ENCODE results near the gene ALG6. TPM values are rescaled to one million over a fixed set of nuclear protein-coding genes. Genes with fewer than 3 reads are reported as not detected.
A peak's percentile ranks its signal among the peaks of the same experiment; 100 is the strongest.
"Not testable (repeated sequence)": the region's sequence is repeated elsewhere in the genome, so short reads cannot be mapped to it uniquely, and the experiment has no call there.

Gene ALG6
- total RNA-seq, 1 experiment from 2014 or later = 23.2 TPM

- no peak for DNase-seq (ENCODE audit: low read depth)
- in situ Hi-C loops (cut with HindIII; ENCODE audit: low pct_unique_long_range_greater_than_20kb, low sequenced_read_pairs) = no loop called here
Measured at GRCh38 chr1:63326473-63327380, 40.7 kb upstream of the ALG6 start.

- peak; percentile 45 for DNase-seq (ENCODE audit: low read depth)
- in situ Hi-C loops (cut with HindIII; ENCODE audit: low pct_unique_long_range_greater_than_20kb, low sequenced_read_pairs) = no loop called here
Measured at GRCh38 chr1:63327417-63328054, 39.9 kb upstream of the ALG6 start.

DNA sequence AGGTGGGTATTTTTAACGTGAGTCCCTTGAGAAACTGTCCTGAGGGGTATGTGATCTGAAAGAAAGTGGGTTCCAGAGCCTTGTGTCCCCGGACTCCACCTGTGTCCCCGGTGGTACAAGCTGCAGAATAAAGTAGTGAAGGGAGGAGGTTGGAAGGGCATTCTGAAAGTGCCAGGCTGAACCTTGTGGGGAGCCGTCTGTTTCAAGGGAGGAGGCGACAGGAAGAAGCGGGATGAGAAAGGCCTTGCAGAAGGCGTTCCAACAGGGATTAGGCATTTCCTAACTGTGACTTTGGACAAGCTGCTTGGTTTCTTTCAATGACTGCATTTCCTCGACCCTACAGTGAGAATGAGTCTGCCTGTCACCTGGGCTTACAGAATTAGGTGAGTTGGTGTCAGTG is 39.3 kb upstream of the ALG6 start:
- no peak for DNase-seq (ENCODE audit: low read depth)
- in situ Hi-C loops (cut with HindIII; ENCODE audit: low pct_unique_long_range_greater_than_20kb, low sequenced_read_pairs) = no loop called here

DNA sequence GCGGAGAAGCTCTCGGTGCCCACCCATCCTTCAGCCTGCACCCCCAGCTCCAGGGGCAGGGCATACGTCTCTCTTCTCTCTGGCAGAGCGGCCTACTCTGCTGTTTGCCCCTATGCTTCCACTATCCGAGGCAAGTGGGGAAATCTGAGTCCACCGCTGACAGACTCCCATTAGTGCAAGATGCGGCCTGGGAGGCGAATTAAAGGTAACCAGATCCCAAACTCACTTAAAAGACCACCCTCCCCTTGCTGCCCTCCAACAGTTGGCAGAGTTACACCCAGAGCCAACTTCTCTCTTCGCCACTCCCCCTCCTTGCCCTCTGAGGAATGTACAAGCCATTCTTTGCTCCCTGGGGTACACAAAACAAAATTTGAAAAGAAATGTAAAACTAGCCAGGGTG is 38.6 kb upstream of the ALG6 start:
- in situ Hi-C loops (cut with HindIII; ENCODE audit: low pct_unique_long_range_greater_than_20kb, low sequenced_read_pairs) = no loop called here
- no peak for DNase-seq (ENCODE audit: low read depth)

DNA sequence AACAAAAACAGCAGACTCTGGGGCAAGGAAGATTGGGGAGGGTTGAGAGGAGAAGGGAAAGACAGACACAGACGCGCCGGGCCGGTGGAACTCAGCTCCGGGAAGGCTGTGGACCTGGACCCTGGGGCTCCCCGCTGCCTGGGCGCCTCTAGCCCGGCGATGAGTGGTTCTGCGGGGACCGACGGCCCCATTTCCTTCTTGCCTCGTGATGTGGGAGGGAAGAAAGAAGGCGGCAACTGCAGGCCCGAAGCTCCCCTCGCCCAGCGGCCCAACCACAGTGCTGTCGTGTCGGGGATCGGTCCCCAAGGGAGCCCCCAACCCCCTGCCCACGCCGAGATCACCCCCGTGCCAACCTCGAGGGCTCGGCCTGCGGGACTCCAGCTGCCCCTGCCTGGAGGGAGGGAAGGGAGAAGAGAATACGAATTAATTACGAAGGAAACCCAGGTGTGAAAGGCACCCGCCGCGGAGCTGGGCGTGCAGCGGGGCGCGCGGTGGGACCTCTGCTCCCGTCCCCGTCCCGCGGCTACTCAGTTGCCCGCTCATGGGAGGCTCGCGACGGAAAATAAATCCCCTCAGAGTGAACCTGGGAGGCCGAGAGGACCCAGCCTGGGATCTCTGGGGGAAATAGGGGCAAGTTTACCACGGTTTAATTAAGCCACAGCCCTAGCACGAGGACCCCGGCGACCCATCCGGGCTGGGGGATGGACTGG is 37.7 kb upstream of the ALG6 start:
- in situ Hi-C loops (cut with HindIII; ENCODE audit: low pct_unique_long_range_greater_than_20kb, low sequenced_read_pairs) = no loop called here
- DNase-seq (ENCODE audit: low read depth) = no peak

GRCh38 chr1:63330331-63330916 is 37.0 kb upstream of the ALG6 start:
- DNase-seq (ENCODE audit: low read depth) = no peak
- in situ Hi-C loops (cut with HindIII; ENCODE audit: low pct_unique_long_range_greater_than_20kb, low sequenced_read_pairs) = no loop called here

- in situ Hi-C loops (cut with HindIII; ENCODE audit: low pct_unique_long_range_greater_than_20kb, low sequenced_read_pairs) = no loop called here
Measured at GRCh38 chr1:63342402-63342801, 25.0 kb upstream of the ALG6 start.

GRCh38 chr1:63343922-63344321 is 23.5 kb upstream of the ALG6 start:
- DNase-seq (ENCODE audit: low read depth) = no peak
- in situ Hi-C loops (cut with HindIII; ENCODE audit: low pct_unique_long_range_greater_than_20kb, low sequenced_read_pairs) = no loop called here

More at GRCh38 chr1:63342402-63342801, 25.0 kb upstream of the ALG6 start:
- DNase-seq (ENCODE audit: low read depth) = no peak

- DNase-seq (ENCODE audit: low read depth) = no peak
- in situ Hi-C loops (cut with HindIII; ENCODE audit: low pct_unique_long_range_greater_than_20kb, low sequenced_read_pairs) = no loop called here
Measured at GRCh38 chr1:63350320-63350719, 17.1 kb upstream of the ALG6 start.

DNA sequence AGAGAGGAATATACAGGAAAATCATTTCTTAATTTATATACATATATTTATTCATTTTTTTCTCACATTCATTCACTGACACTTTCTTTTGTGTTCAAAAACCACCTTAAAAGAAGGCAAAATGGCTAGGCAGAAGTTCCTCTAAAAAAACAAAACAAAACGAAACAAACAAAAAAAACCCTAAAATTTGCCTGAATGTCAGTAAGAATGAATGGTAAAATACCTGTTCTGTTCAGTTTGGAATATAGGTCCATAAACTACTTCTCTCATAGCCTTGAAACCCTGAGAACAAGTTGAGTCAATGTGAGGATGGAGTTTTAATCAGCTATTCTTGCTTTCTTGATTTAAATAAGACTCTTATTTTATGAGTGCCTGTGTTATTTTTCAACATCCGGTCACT is 14.7 kb upstream of the ALG6 start:
- in situ Hi-C loops (cut with HindIII; ENCODE audit: low pct_unique_long_range_greater_than_20kb, low sequenced_read_pairs) = no loop called here
- DNase-seq (ENCODE audit: low read depth) = no peak

DNA sequence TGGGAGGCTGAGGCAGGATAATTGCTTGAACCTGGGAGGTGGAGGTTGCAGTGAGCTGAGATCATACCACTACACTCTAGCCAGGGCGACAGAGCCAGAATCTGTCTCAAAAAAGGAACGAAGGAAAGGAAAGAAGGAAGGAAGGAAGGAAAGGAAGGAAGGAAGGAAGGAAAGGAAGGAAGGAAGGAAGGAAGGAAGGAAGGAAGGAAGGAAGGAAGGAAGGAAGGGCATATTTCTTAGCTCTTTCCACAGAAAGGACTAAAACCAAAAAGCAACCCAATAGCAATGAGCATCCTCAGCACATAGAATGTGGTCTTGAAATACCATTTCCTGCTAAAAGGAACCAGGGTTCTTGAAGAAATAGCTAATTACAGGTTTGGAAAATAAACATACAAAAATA is 11.2 kb upstream of the ALG6 start:
- in situ Hi-C loops (cut with HindIII; ENCODE audit: low pct_unique_long_range_greater_than_20kb, low sequenced_read_pairs); DNase-seq (ENCODE audit: low read depth): not testable (repeated sequence)

- in situ Hi-C loops (cut with HindIII; ENCODE audit: low pct_unique_long_range_greater_than_20kb, low sequenced_read_pairs) = no loop called here
- DNase-seq (ENCODE audit: low read depth) = no peak
Measured at GRCh38 chr1:63359561-63359960, 7.9 kb upstream of the ALG6 start.

DNA sequence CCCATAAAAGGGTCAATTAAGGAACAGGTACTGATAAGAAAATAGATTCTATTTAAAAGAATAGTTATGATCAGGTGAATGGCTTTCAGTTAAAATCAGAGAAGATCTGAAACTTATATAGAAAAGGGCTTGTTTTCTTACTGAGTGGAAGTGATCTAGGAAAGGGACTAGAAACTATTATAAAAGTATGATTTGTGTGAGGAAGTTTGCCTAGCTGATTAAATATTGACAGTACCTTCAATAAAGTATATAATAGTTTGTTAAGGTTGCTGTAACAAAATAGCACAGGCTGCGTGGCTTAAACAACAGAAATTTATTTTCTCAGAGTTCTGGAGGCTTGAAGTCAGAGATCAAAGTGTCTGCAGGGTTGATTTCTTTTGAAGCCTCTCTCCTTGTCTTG is 5.4 kb upstream of the ALG6 start:
- DNase-seq (ENCODE audit: low read depth) = no peak
- in situ Hi-C loops (cut with HindIII; ENCODE audit: low pct_unique_long_range_greater_than_20kb, low sequenced_read_pairs) = no loop called here

- DNase-seq (ENCODE audit: low read depth) = no peak
- in situ Hi-C loops (cut with HindIII; ENCODE audit: low pct_unique_long_range_greater_than_20kb, low sequenced_read_pairs) = no loop called here
Measured at GRCh38 chr1:63362578-63362977, 4.8 kb upstream of the ALG6 start.

GRCh38 chr1:63363014-63363413 is 4.4 kb upstream of the ALG6 start:
- no peak for DNase-seq (ENCODE audit: low read depth)
- in situ Hi-C loops (cut with HindIII; ENCODE audit: low pct_unique_long_range_greater_than_20kb, low sequenced_read_pairs) = no loop called here

DNA sequence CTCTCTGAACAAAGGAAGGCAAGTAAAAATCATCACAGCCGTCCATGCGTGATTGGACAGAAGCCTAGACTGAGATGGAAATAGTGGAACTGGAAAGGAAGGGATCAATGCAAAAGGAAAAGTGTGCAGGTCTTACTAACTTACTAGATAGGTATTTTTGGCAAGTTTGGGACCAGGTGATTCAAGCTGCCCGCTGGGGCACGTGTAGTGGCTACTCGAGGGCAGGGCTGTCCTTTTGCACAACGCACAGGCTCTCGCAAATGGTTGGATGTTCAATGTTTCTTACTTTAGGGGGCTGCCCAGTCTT is 566 bp upstream of the ALG6 start:
- in situ Hi-C loops (cut with HindIII; ENCODE audit: low pct_unique_long_range_greater_than_20kb, low sequenced_read_pairs) = no loop called here

GRCh38 chr1:63368131-63368530 is 704 bp downstream of the ALG6 start:
- in situ Hi-C loops (cut with HindIII; ENCODE audit: low pct_unique_long_range_greater_than_20kb, low sequenced_read_pairs) = no loop called here
- DNase-seq (ENCODE audit: low read depth) = no peak

More for the DNA sequence above, 566 bp upstream of the ALG6 start:
- no peak for DNase-seq (ENCODE audit: low read depth)

DNA sequence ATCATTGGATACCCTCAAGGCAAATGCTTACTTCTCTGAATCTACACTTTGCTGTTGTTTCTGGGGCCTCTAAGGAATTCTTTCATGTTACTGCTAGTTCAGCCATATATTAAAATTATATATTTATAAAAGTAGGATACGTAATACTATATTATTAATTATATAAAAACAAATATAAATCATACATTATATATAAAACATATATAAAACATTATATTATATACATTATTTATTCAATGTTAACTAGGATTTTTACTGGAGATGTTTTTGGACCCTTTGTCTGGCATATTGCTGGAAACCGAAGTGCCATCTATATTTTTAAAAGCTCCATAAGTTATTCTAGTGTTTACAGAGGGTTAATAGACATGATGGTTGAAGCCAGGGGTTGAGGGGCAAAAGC is 12.2 kb downstream of the ALG6 start:
- DNase-seq (ENCODE audit: low read depth) = no peak
- in situ Hi-C loops (cut with HindIII; ENCODE audit: low pct_unique_long_range_greater_than_20kb, low sequenced_read_pairs) = no loop called here

DNA sequence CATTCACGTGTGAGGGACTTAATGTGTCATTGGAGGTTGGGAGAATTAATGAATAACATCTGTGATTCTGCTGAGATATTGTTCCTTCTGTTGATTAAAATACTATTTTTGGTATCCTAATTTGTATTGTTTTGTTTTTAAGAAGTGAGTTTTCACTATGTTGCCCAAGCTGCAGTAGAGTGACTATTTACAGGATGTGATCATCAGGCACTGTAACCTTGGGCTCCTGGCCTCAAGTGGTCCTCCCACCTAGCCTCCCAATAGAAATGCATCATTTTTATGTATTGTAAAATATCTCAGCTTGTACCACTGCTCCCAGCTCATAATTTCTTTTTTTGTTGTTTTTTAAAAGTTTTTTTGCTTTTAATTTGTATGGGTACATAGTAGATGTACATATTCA is 14.3 kb downstream of the ALG6 start:
- in situ Hi-C loops (cut with HindIII; ENCODE audit: low pct_unique_long_range_greater_than_20kb, low sequenced_read_pairs) = no loop called here

More for the DNA sequence above, 14.3 kb downstream of the ALG6 start:
- DNase-seq (ENCODE audit: low read depth) = no peak
